Mesendoderm (in vitro differentiated cells): ENCODE data around the gene DNTT.

Experiments
- DNase-seq: peaks from one replicate; pipeline ENCODE4 v3.0.0; 2013
- H2AK5ac ChIP-seq: 2 replicates; pipeline ENCODE4 v1.6.1; 2013; ENCODE audit warnings: low read length, inconsistent platforms
- H2BK120ac ChIP-seq: 2 replicates; pipeline ENCODE4 v1.6.1; 2013; ENCODE audit warnings: low read depth, mild to moderate bottlenecking, low read length, moderate library complexity, mixed read lengths
- H2BK15ac ChIP-seq: replicated peaks from 2 replicates; pipeline ENCODE4 v1.6.1; 2013; ENCODE audit warnings: low read depth, mild to moderate bottlenecking, moderate library complexity
- H2BK5ac ChIP-seq: 2 replicates; pipeline ENCODE4 v1.6.1; 2013; ENCODE audit warnings: low read length, inconsistent platforms
- H3K18ac ChIP-seq: 2 replicates; pipeline ENCODE4 v1.6.1; 2013; ENCODE audit warnings: mild to moderate bottlenecking, low read length, mixed read lengths
- H3K23ac ChIP-seq: one replicate; pipeline ENCODE4 v1.6.1; 2013; ENCODE audit warnings: low read length
- H3K27ac ChIP-seq: 2 replicates; pipeline ENCODE4 v1.5.1; 2013; ENCODE audit warnings: low read depth, mild to moderate bottlenecking, inconsistent platforms, low read length, moderate library complexity
- H3K27me3 ChIP-seq: 2 replicates; pipeline ENCODE4 v1.6.1; 2013; ENCODE audit warnings: low read length, control low read depth, mild to moderate bottlenecking, inconsistent platforms; ENCODE audit not compliant: insufficient read depth, poor library complexity
- H3K36me3 ChIP-seq: 2 replicates; pipeline ENCODE4 v1.6.1; 2013; ENCODE audit warnings: low read length, inconsistent platforms; ENCODE audit not compliant: control insufficient read depth, insufficient read depth
- H3K4ac ChIP-seq: one replicate; pipeline ENCODE4 v1.6.1; 2013; ENCODE audit warnings: low read depth, mild to moderate bottlenecking, low read length, moderate library complexity
- H3K4me1 ChIP-seq: 2 replicates; pipeline ENCODE4 v1.6.1; 2013; ENCODE audit warnings: low read depth, low read length, inconsistent platforms; ENCODE audit not compliant: control insufficient read depth
- H3K4me2 ChIP-seq: 2 replicates; pipeline ENCODE4 v1.6.1; 2013; ENCODE audit warnings: low read length
- H3K4me3 ChIP-seq: 2 replicates; pipeline ENCODE4 v1.5.1; 2013; ENCODE audit warnings: mild to moderate bottlenecking, low read length
- H3K56ac ChIP-seq: one replicate; pipeline ENCODE4 v1.6.1; 2013; ENCODE audit warnings: low read length
- H3K79me1 ChIP-seq: 2 replicates; pipeline ENCODE4 v1.6.1; 2013; ENCODE audit warnings: low read length, inconsistent platforms
- H3K79me2 ChIP-seq: 2 replicates; pipeline ENCODE4 v1.6.1; 2013; ENCODE audit warnings: mild to moderate bottlenecking, low read length; ENCODE audit not compliant: control insufficient read depth, insufficient read depth
- H3K9ac ChIP-seq: 2 replicates; pipeline ENCODE4 v1.6.1; 2013; ENCODE audit warnings: low read length, inconsistent platforms
- H4K5ac ChIP-seq: one replicate; pipeline ENCODE4 v1.6.1; 2013; ENCODE audit warnings: low read length
- H4K8ac ChIP-seq: one replicate; pipeline ENCODE4 v1.6.1; 2013; ENCODE audit warnings: low read depth, mild to moderate bottlenecking, control low read depth, low read length, moderate library complexity
- WGBS: extraction: QIAGEN DNeasy Blood & Tissue Kit; methylation state at CpG from one replicate; pipeline ENCODE4 v1.1.7; 2013; ENCODE audit warnings: low lambda C conversion rate, missing lambda C conversion rate; ENCODE audit not compliant: insufficient coverage; ENCODE audit errors: extremely low coverage; 5-methylcytosine and 5-hydroxymethylcytosine counted together

Gene DNTT

DNA sequence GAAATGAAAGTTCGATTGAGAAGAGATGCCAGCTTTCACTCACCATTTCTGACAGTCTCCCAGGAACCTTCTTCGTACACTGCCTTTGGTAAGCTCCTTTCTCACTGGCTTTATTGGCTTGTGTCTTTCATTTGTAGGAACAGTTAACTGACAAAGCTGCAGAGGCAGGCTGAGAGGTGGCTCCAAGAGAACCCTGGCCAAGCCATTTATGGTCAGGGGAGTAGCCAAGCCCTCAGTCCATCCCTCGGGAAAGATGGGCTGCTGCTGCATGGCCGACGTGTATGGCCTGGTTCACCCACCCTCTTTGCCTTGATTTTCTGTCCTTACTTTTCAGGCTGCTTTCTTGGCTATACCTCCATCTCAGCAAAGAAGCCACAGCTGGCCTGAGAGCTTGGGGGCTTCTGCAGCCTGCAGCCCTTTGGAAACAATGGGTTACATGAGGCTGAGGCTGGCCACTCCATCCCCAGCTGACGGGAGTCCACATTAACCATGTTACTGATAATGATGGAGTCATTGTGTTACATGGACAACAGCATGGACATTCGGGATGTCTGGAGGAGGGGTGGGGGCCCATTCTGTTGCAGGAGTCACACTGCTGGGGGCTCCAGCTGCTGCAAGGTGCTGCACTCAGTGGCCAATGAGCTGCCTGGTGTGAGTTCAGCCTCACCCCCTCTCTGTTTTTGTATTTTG, 54.8 kb downstream of the DNTT start, which contains the start of gene OPALIN:
OPALIN (minus strand) TSS at position 152 of the 690 bp plus-strand sequence; CDS start at position 46, 106 bp downstream.
- Histone ChIP-seq H3K4ac (no peak within 1 kb of the TSS), H3K27ac (no peak within 1 kb of the TSS), H3K79me2 (no peaks in the 10 kb centered on the region), H3K27me3 (no peaks in the 10 kb centered on the region), H3K9ac (no peak within 1 kb of the TSS), H2AK5ac (no peak within 1 kb of the TSS), H3K36me3 (no peaks in the 10 kb centered on the region), H3K4me1 (no peaks in the 10 kb centered on the region), H2BK120ac (no peak within 1 kb of the TSS), H3K23ac (no peak within 1 kb of the TSS), H2BK15ac (no peak within 1 kb of the TSS), H4K5ac (no peak within 1 kb of the TSS), H3K4me3 (no peak within 1 kb of the TSS), H2BK5ac (no peak within 1 kb of the TSS), H3K4me2 (no peak within 1 kb of the TSS), H3K18ac (no peak within 1 kb of the TSS), H3K79me1 (no peaks in the 10 kb centered on the region), H3K56ac (no peak within 1 kb of the TSS), H4K8ac (no peak within 1 kb of the TSS)
- no CpG with 5 or more reads among the region's 7 CpGs for WGBS
- no peak for DNase-seq

GRCh38 chr10:96359616-96360015, 55.4 kb downstream of the DNTT start:
- Histone ChIP-seq H4K5ac (no peak overlapping the region), H3K79me2 (no peaks in the 10 kb centered on the region), H3K23ac (no peak overlapping the region), H3K36me3 (no peaks in the 10 kb centered on the region), H2AK5ac (no peak overlapping the region), H4K8ac (no peak overlapping the region), H3K4me3 (no peak overlapping the region), H2BK5ac (no peak overlapping the region), H2BK120ac (no peak overlapping the region), H2BK15ac (no peak overlapping the region), H3K4me1 (no peaks in the 10 kb centered on the region), H3K4ac (no peak overlapping the region), H3K56ac (no peak overlapping the region), H3K27ac (no peak overlapping the region), H3K4me2 (no peak overlapping the region), H3K79me1 (no peaks in the 10 kb centered on the region), H3K27me3 (no peaks in the 10 kb centered on the region), H3K18ac (no peak overlapping the region), H3K9ac (no peak overlapping the region)
- DNase-seq = no peak
- WGBS = no CpG with 5 or more reads among the region's 6 CpGs

DNA sequence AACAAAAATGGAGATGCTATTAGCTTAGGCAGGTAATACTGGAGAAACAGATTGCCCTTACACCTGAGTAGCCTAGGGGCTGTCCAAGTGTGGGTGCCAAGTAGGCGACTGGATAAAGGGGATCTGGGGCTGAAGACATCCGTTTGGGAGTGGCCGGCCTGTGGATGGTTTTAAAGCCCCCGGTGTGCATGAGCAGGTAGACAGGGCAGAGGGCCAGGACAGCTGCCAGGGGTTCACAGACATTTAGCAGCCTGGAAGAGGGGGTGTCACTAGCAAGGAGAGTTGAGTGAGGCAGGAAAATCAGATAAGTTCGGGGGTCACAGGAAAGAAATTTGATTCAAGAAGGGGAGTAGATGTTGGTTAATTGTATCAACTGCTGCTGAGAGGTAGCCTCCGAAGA, 56.1 kb downstream of the DNTT start:
- no peak overlapping the region for H3K4me3 ChIP-seq
- no peak overlapping the region for H2BK15ac ChIP-seq
- H3K4ac ChIP-seq = no peak overlapping the region
- no peak overlapping the region for H3K18ac ChIP-seq
- no peak overlapping the region for H2AK5ac ChIP-seq
- H3K79me1 ChIP-seq = no peaks in the 10 kb centered on the region
- no peak overlapping the region for H3K27ac ChIP-seq
- WGBS = no CpG with 5 or more reads among the region's 6 CpGs
- H3K56ac ChIP-seq = no peak overlapping the region
- no peak overlapping the region for H2BK5ac ChIP-seq
- H3K23ac ChIP-seq = no peak overlapping the region
- no peak overlapping the region for H2BK120ac ChIP-seq
- no peaks in the 10 kb centered on the region for H3K79me2 ChIP-seq
- H3K4me2 ChIP-seq = no peak overlapping the region
- DNase-seq = no peak
- no peak overlapping the region for H3K9ac ChIP-seq
- H3K36me3 ChIP-seq = no peaks in the 10 kb centered on the region
- no peak overlapping the region for H4K8ac ChIP-seq
- H3K4me1 ChIP-seq = no peaks in the 10 kb centered on the region
- H4K5ac ChIP-seq = no peak overlapping the region
- H3K27me3 ChIP-seq = no peaks in the 10 kb centered on the region

GRCh38 chr10:96360766-96361165, 56.5 kb downstream of the DNTT start:
- no peak overlapping the region for H3K4me3 ChIP-seq
- H3K27me3 ChIP-seq = no peaks in the 10 kb centered on the region
- H2BK15ac ChIP-seq = no peak overlapping the region
- H3K27ac ChIP-seq = no peak overlapping the region
- H3K4me1 ChIP-seq = no peaks in the 10 kb centered on the region
- H2BK5ac ChIP-seq = no peak overlapping the region
- no CpG with 5 or more reads among the region's 3 CpGs for WGBS
- no peaks in the 10 kb centered on the region for H3K36me3 ChIP-seq
- no peak overlapping the region for H3K4me2 ChIP-seq
- no peak overlapping the region for H3K23ac ChIP-seq
- H2BK120ac ChIP-seq = no peak overlapping the region
- H4K5ac ChIP-seq = no peak overlapping the region
- no peaks in the 10 kb centered on the region for H3K79me1 ChIP-seq
- no peak overlapping the region for H3K56ac ChIP-seq
- H3K9ac ChIP-seq = no peak overlapping the region
- no peak overlapping the region for H2AK5ac ChIP-seq
- no peaks in the 10 kb centered on the region for H3K79me2 ChIP-seq
- no peak overlapping the region for H3K18ac ChIP-seq
- no peak for DNase-seq
- H3K4ac ChIP-seq = no peak overlapping the region
- no peak overlapping the region for H4K8ac ChIP-seq

GRCh38 chr10:96365571-96365970, 61.3 kb downstream of the DNTT start:
- Histone ChIP-seq H2BK120ac (no peak overlapping the region), H2AK5ac (no peak overlapping the region), H4K8ac (no peak overlapping the region), H4K5ac (no peak overlapping the region), H3K4me1 (no peaks in the 10 kb centered on the region), H3K27ac (no peak overlapping the region), H3K9ac (no peak overlapping the region), H3K4me3 (no peak overlapping the region), H3K4me2 (no peak overlapping the region), H3K79me2 (no peaks in the 10 kb centered on the region), H2BK15ac (no peak overlapping the region), H3K56ac (no peak overlapping the region), H3K27me3 (no peaks in the 10 kb centered on the region), H3K36me3 (no peaks in the 10 kb centered on the region), H3K18ac (no peak overlapping the region), H3K79me1 (no peaks in the 10 kb centered on the region), H3K23ac (no peak overlapping the region), H2BK5ac (no peak overlapping the region), H3K4ac (no peak overlapping the region)
- DNase-seq = no peak
- no CpG with 5 or more reads among the region's 3 CpGs for WGBS

DNA sequence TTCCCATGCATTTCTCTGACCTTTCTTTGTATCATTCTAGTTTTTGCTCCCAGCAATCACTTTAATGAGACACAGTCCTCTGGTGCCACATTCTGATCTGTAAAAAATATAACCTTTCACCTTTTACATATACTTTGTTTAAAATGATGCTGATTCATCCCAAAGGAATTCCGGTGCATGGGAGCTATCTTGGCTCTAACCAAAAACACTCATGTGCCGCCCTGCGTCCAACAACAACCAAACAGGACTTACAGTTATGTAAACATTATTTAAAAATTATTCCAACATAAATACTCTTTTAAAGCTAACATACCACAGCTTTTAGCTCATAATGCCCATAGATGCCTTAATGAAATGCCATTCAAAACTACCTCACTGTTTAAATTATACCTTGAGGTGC, 62.3 kb downstream of the DNTT start:
- 100% methylated on average over 2 of the region's 3 CpGs for WGBS
- H3K18ac ChIP-seq = no peak overlapping the region

More for the DNA sequence above, 62.3 kb downstream of the DNTT start:
- H2AK5ac ChIP-seq = no peak overlapping the region
- no peak overlapping the region for H2BK5ac ChIP-seq
- no peaks in the 10 kb centered on the region for H3K36me3 ChIP-seq
- no peak overlapping the region for H3K27ac ChIP-seq
- no peak overlapping the region for H3K56ac ChIP-seq
- no peaks in the 10 kb centered on the region for H3K27me3 ChIP-seq
- no peak for DNase-seq
- H2BK120ac ChIP-seq = no peak overlapping the region
- no peaks in the 10 kb centered on the region for H3K79me2 ChIP-seq
- H3K4me1 ChIP-seq = no peaks in the 10 kb centered on the region
- no peak overlapping the region for H3K4ac ChIP-seq
- H3K9ac ChIP-seq = no peak overlapping the region
- H3K4me2 ChIP-seq = no peak overlapping the region
- H3K4me3 ChIP-seq = no peak overlapping the region
- H3K23ac ChIP-seq = no peak overlapping the region
- H2BK15ac ChIP-seq = no peak overlapping the region
- no peak overlapping the region for H4K5ac ChIP-seq
- no peaks in the 10 kb centered on the region for H3K79me1 ChIP-seq
- no peak overlapping the region for H4K8ac ChIP-seq
